HG03469 (cell line): Measurements from ENCODE around the gene C19orf38.

Experiments used
- ATAC-seq: cut with Tn5 transposase; IDR thresholded peaks from one replicate; pipeline ENCODE4 v1.9.1; 2021; ENCODE audit warnings: mild to moderate bottlenecking, moderate library complexity, moderate number of reproducible peaks; ENCODE audit not compliant: unreplicated experiment

Gene C19orf38

GRCh38 chr19:10895920-10896319, 47.7 kb downstream of the C19orf38 start:
- no peak for ATAC-seq

DNA sequence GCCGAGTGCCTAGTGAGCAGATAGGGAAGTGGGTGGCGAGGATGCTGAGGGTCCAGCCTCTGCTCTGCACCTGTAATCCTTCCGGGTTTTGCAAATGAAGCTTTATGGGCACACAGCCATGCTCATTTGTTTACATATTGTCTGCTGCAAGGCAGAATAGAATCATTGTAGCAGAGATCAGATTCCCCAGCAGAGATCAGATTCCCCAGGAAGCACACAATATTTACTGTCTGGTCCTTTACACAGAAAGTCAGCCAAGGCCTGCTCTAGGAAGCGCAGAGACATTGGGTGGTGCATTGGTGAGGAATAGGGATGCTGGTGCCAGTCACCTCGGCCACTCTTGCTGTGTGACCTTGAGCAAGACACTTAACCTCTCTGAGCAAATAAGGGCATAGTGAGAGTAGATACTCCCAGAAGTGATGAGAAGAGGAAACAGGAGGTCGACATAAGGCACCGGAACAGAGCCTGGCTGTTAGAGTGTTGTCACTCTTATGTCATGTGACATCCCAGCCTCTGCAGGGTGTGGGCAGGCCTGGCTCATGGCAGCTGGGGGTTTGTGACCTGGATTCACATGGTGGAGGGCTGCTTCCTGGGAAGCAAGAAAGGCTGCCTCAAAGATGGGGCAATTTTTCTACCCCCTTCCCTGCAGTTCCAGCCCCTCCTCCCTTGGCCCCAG, 48.8 kb downstream of the C19orf38 start:
- ATAC-seq: no peak

DNA sequence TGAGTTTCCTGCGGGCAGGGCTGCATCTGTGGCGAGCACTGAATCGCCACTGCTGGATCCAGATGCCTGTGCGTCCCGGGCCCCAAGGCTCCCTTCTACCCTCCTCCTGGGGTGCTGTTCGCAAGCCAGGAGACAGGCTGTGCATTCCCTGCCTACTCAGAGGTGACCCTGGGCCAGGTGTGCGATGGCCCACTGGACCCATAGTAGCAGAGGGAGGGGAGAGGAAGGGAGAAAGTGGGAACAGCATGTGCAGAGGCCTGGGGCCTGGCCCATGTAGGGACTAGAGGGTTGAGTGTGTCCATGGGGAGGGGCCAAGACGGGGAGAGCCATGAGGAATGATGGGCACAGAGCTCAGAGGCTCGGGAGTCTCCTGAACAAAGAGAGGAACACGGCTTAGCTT, 50.4 kb downstream of the C19orf38 start:
- ATAC-seq: no peak

DNA sequence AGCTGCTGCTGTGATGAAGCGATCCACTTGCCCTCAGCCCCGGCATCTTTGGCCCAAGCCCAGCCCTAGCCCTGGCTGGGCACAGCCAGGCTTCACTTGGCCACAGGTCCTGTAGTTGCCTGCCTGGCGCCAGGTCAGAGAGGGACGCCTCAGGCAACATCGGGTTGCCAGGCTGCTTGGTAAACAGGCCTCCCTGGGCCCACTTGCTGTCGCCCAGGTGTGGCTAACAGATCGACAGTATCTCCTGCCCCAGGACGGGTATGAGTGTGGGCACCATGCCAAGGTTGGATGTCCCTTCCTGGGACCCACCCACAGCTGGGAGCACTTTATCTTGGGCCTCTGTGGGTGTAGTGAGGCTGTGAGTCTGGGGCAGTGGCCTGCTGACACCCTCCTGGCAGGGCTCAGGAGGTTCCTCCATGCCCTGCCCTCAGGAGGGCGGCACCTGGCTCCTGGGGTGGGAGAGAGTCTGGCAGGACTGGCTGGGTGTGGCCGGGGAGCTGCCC, 51.0 kb downstream of the C19orf38 start:
- ATAC-seq: no peak

- no peak for ATAC-seq
Observed at GRCh38 chr19:10907925-10908324, 59.7 kb downstream of the C19orf38 start.

- no peak for ATAC-seq
Observed at GRCh38 chr19:10908380-10908960, 60.3 kb downstream of the C19orf38 start.

DNA sequence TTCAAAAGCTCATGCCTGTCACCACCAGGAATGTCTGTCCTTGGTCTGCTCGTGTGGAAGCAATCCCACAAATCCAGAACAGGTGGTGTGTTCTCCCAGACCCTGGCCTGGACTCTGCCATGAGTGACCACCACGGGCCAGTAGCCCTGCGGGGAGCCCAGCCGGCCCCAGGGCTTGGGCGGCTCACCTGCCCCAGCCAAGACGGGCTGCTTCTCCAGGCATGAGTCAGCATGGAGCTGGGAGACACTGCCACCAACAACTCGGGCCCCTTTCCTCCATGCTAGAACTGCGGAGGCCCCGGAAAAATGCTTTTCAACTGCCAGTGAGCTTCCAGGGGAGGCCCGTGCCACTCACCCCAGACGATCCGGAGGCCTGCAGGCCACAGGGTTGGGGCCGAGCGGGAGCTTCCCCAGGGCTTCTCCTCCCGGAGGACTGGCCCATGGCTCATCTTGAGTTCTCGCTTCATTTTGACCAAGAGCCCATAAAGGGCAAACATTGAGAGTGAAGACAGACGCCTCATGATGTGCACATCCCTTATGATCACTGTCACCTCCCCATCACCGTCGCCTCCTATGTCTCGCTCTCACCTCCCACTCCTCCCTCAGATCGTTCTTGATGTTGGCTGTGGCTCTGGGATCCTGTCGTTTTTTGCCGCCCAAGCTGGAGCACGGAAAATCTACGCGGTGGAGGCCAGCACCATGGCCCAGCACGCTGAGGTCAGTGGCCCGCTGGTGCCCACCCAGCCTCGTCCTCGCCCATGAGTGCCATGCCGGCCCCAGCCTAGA, 63.6 kb downstream of the C19orf38 start:
- no peak for ATAC-seq

DNA sequence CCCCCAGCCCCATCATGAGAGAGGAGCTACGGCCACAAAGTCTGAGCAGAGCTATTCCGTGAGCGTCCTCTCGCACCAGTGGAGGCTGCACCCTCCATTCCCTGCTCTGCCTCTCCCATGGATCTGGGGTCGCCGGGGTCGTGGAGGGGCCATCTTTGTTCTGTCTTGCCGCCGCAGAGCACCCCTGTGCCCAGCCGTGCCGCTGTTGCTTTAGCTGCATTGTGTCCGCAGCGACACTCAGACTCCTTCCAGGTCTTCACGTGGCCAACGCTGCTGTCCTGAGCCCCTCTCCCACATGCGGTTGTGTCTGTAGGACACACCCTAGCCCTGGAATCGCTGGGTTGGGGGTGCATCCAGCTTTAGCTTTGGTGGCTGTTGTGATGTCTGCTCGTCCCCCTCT, 64.4 kb downstream of the C19orf38 start:
- no peak for ATAC-seq

GRCh38 chr19:10913716-10914340, 65.6 kb downstream of the C19orf38 start:
- no peak for ATAC-seq

- ATAC-seq: no peak
Observed at GRCh38 chr19:10915130-10916091, 67.2 kb downstream of the C19orf38 start.

GRCh38 chr19:10916602-10917001, 68.4 kb downstream of the C19orf38 start:
- ATAC-seq: no peak

DNA sequence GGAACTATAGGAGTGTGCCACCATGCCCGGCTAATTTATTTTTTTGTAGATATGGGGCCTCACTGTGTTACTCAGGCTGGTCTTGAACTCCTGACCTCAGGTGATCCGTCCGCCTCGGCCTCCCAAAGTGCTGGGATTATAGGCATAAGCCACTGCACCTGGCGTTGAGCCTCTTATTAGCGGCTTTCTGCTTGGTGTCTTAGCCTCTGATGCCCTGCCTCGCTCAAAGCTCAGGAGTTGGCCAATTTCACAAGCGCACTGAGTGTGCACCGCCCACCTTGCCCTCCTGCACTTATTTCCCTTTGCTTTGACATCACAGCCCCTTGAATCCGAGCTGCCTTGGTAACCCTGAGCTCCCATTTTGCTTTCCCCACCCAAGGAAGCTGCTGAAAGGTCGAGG, 70.1 kb downstream of the C19orf38 start:
- ATAC-seq: no peak
